GM21447 (cell line): ENCODE data around the gene PLK5.
"Not testable (repeated sequence)": the region's sequence is repeated elsewhere in the genome, so short reads cannot be mapped to it uniquely, and the experiment has no call there.

Experiments
- ATAC-seq: cut with Tn5 transposase; IDR thresholded peaks from one replicate; pipeline ENCODE4 v1.9.1; 2021; ENCODE audit not compliant: unreplicated experiment

PLK5 gene

GRCh38 chr19:1507763-1508506, 15.9 kb upstream of the PLK5 start:
- no peak for ATAC-seq

- no peak for ATAC-seq
Observed at GRCh38 chr19:1508507-1508856, 15.4 kb upstream of the PLK5 start.

- ATAC-seq, result no peak
Observed at GRCh38 chr19:1509602-1510441, 14.1 kb upstream of the PLK5 start.

- no peak for ATAC-seq
Observed at GRCh38 chr19:1510442-1510806, 13.5 kb upstream of the PLK5 start.

- ATAC-seq, result no peak
Observed at GRCh38 chr19:1510807-1511206, 13.1 kb upstream of the PLK5 start.

- ATAC-seq, result no peak
Observed at GRCh38 chr19:1511318-1512317, 12.3 kb upstream of the PLK5 start.

GRCh38 chr19:1512671-1513498, 11.0 kb upstream of the PLK5 start, which contains the start of gene ADAMTSL5:
Gene ADAMTSL5, minus strand, starts transcription at chr19:1513019. Its CDS starts 2,076 bp downstream, at chr19:1510943.
- ATAC-seq, result no peak

GRCh38 chr19:1513499-1514294, 10.2 kb upstream of the PLK5 start:
- ATAC-seq, result no peak

- ATAC-seq, result no peak
Observed at GRCh38 chr19:1514295-1514661, 9.6 kb upstream of the PLK5 start.

GRCh38 chr19:1514986-1515721, 8.7 kb upstream of the PLK5 start:
- no peak for ATAC-seq

- no peak for ATAC-seq
Observed at GRCh38 chr19:1516395-1516753, 7.5 kb upstream of the PLK5 start.

GRCh38 chr19:1518471-1518870, 5.4 kb upstream of the PLK5 start:
- ATAC-seq, result no peak

- not testable (repeated sequence) for ATAC-seq
Observed at GRCh38 chr19:1519802-1520201, 4.1 kb upstream of the PLK5 start.

- ATAC-seq, result no peak
Observed at GRCh38 chr19:1520203-1520780, 3.6 kb upstream of the PLK5 start.

GRCh38 chr19:1521636-1522035, 2.2 kb upstream of the PLK5 start:
- no peak for ATAC-seq

- no peak for ATAC-seq
Observed at GRCh38 chr19:1522061-1522460, 1.8 kb upstream of the PLK5 start.

- ATAC-seq, result no peak
Observed at GRCh38 chr19:1522838-1523237, 1.0 kb upstream of the PLK5 start.

GRCh38 chr19:1524287-1524971, 552 bp downstream of the PLK5 start:
- no peak for ATAC-seq
